GM12892 (cell line): ENCODE measurements around the gene DLK1.

ENCODE experiments used
- POLR2A ChIP-seq: IDR thresholded peaks from 2 replicates; pipeline ENCODE4 v1.6.1; 2011; ENCODE audit warnings: low read depth, low read length, control low read depth
- POLR2AphosphoS5 ChIP-seq: IDR thresholded peaks from 2 replicates; pipeline ENCODE4 v1.6.1; 2011; ENCODE audit warnings: low read depth, low read length, control low read depth

DNA sequence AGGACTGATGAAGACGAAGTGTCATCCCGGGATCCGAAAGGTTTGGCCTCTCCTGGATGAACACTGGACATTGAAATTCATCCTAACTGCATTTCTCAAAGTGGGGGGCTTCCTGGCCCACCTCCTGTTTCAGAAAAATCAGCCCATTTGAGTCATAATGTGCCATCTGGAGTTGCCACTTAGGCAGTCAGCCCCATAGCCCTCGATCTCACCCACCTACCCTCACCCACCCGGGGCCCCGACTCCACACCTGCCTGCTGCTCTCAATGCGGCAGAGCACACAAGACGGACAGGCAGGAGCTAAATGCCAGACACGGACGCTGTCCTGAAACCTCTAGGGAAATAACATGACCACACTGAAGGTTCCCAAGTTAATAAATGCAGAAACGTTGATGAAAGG is 12.6 kb downstream of the DLK1 start:
- TF ChIP-seq POLR2A (no peak), POLR2AphosphoS5 (no peak)
